ENCODE data around the gene CAMK2A. TPM values are rescaled to one million over a fixed set of nuclear protein-coding genes. Genes with fewer than 3 reads are reported as not detected.

Gene CAMK2A
- total RNA-seq, 2 experiments from 2014 or later: not detected

DNA sequence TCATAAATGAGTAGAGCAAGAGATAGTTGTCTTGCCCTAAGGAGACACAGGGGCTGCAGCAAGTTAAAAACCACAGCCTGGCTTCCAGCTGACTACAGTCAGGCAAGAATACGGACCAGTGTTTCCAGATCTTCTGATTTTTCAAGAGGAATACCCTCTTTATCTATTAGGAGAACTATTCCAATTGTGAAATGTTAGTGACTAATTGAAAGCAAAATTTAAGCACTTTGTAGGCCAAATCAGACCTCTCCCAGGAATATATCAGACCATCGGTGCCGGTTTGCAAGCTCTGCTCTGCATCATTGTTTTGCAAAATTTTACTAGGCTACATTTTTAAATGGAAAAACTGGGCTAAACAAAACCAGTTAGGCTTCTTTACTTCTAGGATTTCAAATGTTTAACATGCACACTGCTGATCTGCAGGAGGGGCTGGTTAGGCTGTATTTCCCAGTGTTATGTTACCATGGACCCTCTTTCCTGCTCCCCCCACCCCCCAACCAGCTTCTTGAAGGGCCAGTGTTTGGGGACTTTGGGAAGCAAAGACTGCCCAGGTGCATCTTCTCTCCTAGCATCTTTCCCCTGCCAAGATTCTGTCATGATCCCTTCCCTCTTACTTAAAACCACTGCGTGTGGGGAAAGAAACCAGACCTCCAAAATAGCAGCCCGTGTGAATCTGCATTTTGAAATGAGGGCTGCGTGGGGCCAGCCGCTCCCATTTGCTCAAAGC lies 14.2 kb upstream of the CAMK2A start:
- ATAC-seq (no peak), DNase-seq (no peak)
- TF ChIP-seq, protein P1, sequence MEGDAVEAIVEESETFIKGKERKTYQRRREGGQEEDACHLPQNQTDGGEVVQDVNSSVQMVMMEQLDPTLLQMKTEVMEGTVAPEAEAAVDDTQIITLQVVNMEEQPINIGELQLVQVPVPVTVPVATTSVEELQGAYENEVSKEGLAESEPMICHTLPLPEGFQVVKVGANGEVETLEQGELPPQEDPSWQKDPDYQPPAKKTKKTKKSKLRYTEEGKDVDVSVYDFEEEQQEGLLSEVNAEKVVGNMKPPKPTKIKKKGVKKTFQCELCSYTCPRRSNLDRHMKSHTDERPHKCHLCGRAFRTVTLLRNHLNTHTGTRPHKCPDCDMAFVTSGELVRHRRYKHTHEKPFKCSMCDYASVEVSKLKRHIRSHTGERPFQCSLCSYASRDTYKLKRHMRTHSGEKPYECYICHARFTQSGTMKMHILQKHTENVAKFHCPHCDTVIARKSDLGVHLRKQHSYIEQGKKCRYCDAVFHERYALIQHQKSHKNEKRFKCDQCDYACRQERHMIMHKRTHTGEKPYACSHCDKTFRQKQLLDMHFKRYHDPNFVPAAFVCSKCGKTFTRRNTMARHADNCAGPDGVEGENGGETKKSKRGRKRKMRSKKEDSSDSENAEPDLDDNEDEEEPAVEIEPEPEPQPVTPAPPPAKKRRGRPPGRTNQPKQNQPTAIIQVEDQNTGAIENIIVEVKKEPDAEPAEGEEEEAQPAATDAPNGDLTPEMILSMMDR (IDR thresholded peaks at IDR 0.05): no peak
- ChIA-PET POLR2A (interaction anchor here (0.6 kb wide), 1 partner anchor 37 kb away, joined by 3 read pairs; no protein-coding TSS in a partner anchor), CTCF (no interaction called here)
- H3K36me3 Mint-ChIP-seq (ENCODE audit: low read depth): no peaks in the 10 kb centered on the region
- H3K9me3 Mint-ChIP-seq: no peaks in the 10 kb centered on the region
- H3K27me3 Mint-ChIP-seq: peaks cover 26% of the 10 kb centered on the region
- intact Hi-C loops (cut with micrococcal nuclease): no loop called here
- H3K4me1 Mint-ChIP-seq (ENCODE audit: low read depth): no peaks in the 10 kb centered on the region
- no peak overlapping the region for H3K4me3 Mint-ChIP-seq
- H3K27ac Mint-ChIP-seq: no peak overlapping the region

DNA sequence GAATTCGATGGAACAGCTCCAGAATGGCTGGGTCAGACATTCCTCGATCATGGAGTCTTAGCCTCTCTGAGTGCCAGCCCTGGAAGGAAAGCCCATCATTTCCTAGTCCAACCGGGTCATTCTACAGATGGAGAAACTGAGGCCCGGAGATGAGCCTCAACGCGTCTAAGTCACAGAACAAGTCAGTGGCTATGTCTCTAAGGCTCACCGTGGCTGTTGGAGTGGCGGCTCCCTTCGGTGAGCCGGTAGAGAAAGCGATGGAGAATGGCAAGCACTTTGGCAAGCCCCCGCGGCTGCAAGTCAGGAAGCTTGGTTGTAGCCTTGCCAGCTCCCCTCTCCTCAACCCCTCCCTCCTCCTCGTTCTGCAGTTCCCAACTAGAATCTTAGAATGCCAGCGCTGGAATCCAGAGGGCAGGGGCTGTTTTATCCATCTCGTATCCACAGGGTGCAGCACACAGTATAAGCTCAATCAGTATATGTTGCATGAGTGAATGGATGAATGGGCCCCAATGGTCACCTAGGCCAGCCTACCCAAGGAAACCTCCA lies 13.6 kb upstream of the CAMK2A start:
- no peak for ATAC-seq
- no peaks in the 10 kb centered on the region for H3K9me3 Mint-ChIP-seq

DNA sequence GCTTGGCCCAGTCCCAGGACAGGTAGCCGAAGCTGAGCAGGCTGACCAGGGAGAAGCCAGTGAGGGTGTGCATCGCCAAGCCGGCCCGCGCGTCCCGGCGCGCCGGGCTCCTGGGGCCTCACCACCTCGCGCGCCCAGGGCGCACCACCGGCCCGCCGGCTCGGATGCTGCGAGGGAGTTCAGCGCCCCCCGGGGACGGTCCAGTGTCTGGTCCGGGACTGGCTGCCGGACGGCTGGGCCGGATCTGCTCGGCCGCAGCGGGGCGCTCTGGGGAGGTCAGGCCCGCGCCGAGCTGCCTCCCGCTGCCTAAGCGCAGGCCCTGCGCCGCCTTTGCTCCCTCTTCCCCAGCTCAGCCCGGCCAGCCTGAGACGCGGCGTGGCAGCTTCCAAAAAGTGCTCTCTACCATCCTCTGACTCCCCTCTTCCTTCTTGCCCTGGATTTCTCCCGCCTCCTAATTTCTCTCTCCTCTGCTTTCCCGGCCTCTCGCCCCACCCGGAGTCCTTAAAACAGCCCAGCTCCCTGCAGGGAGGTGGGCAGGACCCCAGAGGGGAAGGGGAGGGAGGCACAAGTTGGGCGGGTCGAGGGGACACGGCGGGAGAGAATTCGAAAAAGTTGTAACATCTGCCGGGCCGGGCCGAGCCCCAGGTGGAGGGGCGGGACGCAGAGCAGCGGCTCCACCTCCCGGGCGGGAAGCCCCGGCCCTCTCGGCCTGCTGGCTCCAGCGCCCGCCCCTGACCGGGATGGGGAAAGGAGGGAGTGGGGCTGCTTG lies 12.9 kb upstream of the CAMK2A start, which contains the start of gene ARSI:
TSS of gene ARSI (minus strand) at position 605 of the 769 bp plus-strand sequence. CDS start at position 73, 532 bp downstream.
- Mint-ChIP-seq H3K4me3 (no peak within 1 kb of the TSS), H3K27ac (no peak within 1 kb of the TSS), H3K27me3 (peaks cover 26% of the 10 kb centered on the region), H3K9me3 (no peaks in the 10 kb centered on the region), H3K36me3 (ENCODE audit: low read depth) (no peaks in the 10 kb centered on the region), H3K4me1 (ENCODE audit: low read depth) (no peaks in the 10 kb centered on the region)
- DNase-seq: no peak
- intact Hi-C loops (cut with micrococcal nuclease): no loop called here
- CTCF ChIA-PET: no interaction called here
- POLR2A ChIA-PET: no interaction called here
- ATAC-seq: no peak
- TF ChIP-seq, protein P1 (IDR thresholded peaks at IDR 0.05): no peak

More for the DNA sequence above, 13.6 kb upstream of the CAMK2A start:
- POLR2A ChIA-PET: no interaction called here
- no peak for DNase-seq
- peaks cover 26% of the 10 kb centered on the region for H3K27me3 Mint-ChIP-seq
- H3K27ac Mint-ChIP-seq: no peak overlapping the region
- H3K4me3 Mint-ChIP-seq: no peak overlapping the region
- CTCF ChIA-PET: no interaction called here
- H3K4me1 Mint-ChIP-seq (ENCODE audit: low read depth): no peaks in the 10 kb centered on the region
- intact Hi-C loops (cut with micrococcal nuclease): no loop called here
- TF ChIP-seq, protein P1 (IDR thresholded peaks at IDR 0.05): no peak
- no peaks in the 10 kb centered on the region for H3K36me3 Mint-ChIP-seq (ENCODE audit: low read depth)

DNA sequence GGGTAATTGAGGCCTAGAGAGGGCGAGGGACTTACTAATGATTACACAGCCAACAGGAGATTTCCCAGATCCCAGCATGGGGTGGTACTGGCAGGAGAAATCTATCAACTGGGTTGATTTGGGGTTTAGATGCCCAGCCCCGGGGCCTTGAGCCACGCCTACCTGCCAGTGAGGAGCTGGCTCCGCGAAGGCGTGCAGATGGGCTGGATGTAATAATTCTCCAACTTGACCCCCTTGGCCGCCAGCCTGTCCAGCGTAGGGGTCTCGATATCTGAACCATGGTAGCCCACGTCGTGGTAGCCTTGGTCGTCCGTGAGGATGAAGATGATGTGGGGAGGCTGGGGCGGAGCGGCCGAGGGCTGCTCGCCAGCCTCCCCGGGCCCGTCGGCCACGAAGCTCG lies 12.3 kb upstream of the CAMK2A start:
- Mint-ChIP-seq H3K4me1 (ENCODE audit: low read depth) (no peaks in the 10 kb centered on the region), H3K27me3 (peaks cover 26% of the 10 kb centered on the region), H3K27ac (no peak overlapping the region), H3K4me3 (no peak overlapping the region), H3K36me3 (ENCODE audit: low read depth) (no peaks in the 10 kb centered on the region), H3K9me3 (no peaks in the 10 kb centered on the region)
- ChIA-PET POLR2A (no interaction called here), CTCF (no interaction called here)
- no peak for ATAC-seq
- intact Hi-C loops (cut with micrococcal nuclease): no loop called here
- no peak for DNase-seq
- TF ChIP-seq, protein P1 (IDR thresholded peaks at IDR 0.05): no peak

DNA sequence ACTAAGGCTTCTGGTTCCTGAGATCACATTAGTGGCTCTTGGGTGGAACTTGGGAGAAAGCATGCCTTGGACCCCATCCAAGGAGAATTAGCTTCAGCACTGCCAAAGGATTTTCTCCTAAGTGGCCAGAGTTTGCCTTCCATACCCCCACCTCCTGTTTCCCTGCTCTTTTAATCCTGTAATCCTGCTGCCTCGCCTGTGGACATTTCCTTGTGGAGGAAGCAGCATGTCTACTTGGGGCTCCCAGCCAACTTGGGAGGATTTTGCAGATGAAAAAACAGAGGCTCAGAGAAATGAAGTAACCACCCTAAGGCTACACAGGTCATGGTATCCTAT lies 11.6 kb upstream of the CAMK2A start:
- peaks cover 26% of the 10 kb centered on the region for H3K27me3 Mint-ChIP-seq
- DNase-seq: no peak
- no peaks in the 10 kb centered on the region for H3K4me1 Mint-ChIP-seq (ENCODE audit: low read depth)
- TF ChIP-seq, protein P1 (IDR thresholded peaks at IDR 0.05): no peak
- H3K4me3 Mint-ChIP-seq: no peak overlapping the region
- no peaks in the 10 kb centered on the region for H3K9me3 Mint-ChIP-seq
- ChIA-PET CTCF (interaction anchor here (2.1 kb wide), 1 partner anchor 49 kb away, joined by 7 read pairs; no protein-coding TSS in a partner anchor), POLR2A (no interaction called here)
- ATAC-seq: no peak
- no peaks in the 10 kb centered on the region for H3K36me3 Mint-ChIP-seq (ENCODE audit: low read depth)
- intact Hi-C loops (cut with micrococcal nuclease): no loop called here
- no peak overlapping the region for H3K27ac Mint-ChIP-seq
